D341Med (cell line): ENCODE results near the gene CYREN.
A peak's percentile ranks its signal among the peaks of the same experiment; 100 is the strongest.
"Not testable (repeated sequence)": the region's sequence is repeated elsewhere in the genome, so short reads cannot be mapped to it uniquely, and the experiment has no call there.

Experiments
- DNase-seq: peaks from one replicate; pipeline ENCODE4 v3.0.0; 2012; ENCODE audit warnings: low spot score

Gene CYREN

DNA sequence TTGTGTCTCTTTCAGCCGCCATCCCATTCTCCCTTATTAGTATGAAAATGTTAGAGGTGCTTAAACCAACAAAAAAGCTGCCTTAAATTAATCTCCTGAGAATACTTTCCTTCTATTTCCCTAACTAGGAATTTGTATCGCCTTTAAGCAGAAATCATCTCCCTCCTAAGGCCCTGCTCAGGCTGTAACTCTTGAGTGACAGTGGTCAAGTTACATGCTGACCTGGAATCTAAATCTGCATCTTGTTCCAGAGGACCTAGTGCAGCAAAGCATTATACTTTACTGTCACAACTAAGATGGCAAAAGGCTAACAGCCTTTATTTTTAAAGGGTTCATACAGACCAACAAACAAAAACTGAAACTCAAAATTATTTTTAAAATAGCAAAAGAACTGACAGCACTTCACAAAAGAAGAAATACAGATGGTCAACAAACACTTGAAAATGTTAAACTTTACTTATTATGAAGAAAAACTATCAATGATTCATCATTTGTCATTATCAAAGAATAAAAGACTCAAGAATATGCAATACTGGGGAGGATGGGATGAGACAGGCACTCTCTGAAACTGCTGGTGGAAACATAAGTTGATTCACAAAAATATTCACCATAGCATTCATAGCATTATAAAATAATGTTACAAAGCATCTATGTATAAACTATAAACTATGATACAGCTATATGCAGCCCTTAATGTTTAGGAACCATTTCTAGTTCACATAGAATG lies 11.0 kb downstream of the CYREN start:
- no peak for DNase-seq

DNA sequence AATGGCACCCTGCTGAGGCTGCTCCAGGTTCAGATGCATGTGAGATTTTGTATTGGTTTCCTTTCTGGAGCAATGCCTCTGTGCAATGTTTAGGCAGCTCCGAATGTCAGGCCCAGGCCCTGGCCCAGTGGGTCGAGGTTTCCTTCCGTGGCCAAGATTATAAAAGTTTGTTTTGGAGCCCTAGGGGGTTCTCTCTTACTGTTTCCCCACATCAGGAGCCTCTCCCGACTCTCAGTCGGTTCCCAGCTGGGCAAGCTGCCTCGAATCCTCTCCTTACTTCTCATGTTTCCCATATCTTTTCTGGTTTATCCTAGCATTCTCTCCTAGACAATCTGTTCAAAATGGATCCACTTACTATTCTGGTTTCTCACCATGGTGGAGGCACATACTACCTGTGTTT lies 11.6 kb downstream of the CYREN start:
- DNase-seq, result no peak

DNA sequence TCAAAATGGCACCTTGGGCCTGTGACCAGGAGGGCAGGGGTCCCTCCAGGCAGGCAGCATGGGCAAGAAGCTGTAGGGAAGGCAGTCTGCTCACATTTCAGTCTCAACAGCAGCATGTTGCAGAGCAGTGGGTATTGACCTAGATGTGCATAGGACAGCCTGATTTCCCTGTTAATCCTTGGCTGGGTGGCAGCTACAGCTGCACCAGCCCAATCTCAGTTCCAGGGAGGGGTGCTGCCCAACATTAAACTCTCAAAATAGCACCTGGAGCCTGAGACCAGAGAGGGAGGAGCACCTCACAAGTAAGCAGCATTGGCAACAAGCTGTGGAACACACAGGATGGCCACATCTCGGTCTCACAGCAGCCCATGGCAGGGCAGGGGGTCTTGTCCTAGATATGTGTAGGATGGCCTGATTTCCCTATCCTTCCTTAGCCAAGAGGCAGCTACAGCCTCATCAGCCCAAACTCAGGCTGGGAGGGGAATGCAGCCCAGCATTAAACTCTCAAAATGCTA lies 12.3 kb downstream of the CYREN start:
- no peak for DNase-seq

DNA sequence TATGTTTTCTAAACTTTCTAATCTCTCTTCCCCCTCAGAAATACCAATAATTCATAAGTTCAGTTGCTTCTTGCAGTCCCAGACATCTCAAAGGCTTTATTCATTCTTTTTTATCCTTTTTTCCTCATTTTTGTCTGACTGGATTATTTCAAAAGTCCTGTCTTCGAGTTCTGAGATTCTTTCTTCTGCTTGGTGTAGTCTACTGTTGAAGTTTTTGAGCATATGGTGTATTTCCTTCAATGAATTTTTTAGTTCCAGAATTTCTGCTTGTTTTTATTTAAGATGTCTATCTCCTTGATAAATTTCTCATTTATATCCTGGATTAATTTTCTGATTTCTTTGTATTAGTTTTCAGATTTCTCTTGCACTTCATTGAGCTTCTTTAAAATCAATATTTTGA lies 14.2 kb downstream of the CYREN start:
- no peak for DNase-seq

DNA sequence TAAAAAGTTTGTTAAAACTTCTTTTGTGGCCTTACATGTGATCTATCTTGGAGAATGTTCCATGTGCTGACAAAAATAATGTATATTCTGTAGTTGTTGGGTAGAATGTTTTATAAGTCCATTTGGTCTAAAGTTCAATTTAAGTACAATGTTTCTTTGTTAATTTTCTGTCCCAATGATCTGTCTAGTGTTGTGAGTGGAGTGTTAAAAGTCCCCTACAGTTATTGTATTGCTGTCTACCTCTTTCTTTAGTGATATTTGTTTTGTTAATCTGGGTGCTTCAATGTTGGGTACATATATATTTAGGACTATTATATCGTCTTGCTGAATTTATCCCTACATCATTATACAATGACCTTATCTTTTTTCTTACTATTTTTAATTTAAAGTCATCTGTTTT lies 15.8 kb downstream of the CYREN start:
- DNase-seq, result no peak

DNA sequence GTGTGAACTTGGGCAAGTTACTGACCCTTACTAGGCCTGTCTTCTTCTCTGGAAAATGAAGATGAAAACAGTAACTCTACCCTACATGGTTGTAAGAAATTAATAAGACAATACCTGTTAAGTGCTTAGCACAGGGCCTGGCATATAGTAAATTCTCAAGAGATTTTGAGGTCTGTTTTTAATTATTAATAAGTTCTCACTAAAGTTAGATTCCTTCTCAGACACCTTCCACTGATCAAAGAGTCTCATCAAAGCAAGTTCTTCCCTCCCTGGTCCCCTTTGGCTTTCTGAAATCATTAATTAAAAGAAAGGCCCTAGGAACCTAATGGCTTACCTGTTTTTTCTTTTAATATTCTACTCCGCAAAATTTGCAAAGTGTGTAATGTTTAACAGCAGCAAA lies 18.1 kb downstream of the CYREN start:
- no peak for DNase-seq

DNA sequence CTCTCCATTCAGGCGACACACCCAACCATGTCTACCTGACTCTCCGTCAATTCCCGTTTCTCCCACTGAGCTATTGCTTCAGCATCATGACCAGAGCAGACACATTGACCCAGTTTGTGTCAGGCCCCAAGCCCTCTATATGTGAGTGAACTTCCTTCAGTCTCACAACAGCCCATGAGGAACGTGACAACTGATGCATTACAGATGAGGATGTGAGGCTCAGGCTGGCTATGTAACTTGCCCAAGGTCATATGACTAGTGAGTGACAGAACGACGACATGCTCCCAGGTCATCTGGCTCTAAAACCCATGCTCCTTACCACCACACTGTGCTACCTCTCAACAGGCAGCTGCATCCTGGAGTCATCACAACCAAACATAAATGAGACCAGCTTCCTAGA lies 19.0 kb downstream of the CYREN start:
- no peak for DNase-seq

DNA sequence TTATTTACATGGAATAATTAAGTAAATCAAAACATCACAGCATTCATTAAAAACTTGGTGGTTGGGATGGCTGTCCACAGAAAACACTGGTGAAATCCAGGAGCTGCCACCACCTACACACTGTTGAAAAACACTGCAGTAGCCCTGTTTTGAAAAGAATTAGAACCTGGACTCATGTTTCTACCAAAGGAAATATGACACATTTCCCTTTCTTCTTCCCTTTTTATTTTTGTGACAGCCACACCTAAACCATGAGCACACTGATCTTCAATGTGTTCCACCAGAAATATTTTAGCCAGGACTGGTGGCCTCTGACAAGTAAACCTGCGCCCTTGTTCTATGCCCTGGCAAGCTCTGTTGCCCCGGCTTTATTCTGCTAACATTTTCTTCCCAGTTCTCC lies 19.4 kb downstream of the CYREN start:
- DNase-seq, result no peak

DNA sequence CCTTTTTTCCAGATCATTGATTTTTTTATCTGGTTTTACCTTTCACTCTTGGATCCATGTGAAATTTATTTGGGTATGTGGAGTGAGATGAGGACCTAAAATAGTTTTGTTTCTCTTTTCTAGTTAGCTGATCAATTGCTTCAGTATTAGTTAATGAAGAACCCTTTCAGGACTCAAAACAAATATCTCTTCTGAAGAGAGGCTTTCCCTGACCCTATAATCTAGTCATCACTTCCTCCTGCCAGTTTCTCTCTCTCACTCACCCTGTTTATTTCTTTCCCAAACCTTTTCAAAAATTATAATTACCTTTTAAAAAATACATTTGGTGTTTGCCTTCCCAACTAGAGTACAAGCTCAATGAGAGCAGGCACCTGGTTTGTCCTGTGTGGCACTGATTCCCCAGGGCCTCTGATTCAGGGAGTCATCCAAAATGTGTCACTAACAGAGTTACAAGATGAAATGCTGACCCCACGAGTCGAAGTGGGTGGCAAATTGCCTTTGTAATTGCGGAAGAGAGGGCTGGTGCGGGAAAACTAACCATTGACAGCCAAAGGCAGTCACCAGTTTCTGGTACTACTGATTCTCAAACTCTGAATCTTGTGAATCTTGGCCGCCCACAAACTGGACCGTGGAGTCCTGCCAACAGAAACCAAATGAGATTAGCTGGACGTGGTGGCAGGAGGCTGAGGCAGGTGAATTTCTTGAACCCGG lies 20.3 kb downstream of the CYREN start:
- DNase-seq, result no peak

DNA sequence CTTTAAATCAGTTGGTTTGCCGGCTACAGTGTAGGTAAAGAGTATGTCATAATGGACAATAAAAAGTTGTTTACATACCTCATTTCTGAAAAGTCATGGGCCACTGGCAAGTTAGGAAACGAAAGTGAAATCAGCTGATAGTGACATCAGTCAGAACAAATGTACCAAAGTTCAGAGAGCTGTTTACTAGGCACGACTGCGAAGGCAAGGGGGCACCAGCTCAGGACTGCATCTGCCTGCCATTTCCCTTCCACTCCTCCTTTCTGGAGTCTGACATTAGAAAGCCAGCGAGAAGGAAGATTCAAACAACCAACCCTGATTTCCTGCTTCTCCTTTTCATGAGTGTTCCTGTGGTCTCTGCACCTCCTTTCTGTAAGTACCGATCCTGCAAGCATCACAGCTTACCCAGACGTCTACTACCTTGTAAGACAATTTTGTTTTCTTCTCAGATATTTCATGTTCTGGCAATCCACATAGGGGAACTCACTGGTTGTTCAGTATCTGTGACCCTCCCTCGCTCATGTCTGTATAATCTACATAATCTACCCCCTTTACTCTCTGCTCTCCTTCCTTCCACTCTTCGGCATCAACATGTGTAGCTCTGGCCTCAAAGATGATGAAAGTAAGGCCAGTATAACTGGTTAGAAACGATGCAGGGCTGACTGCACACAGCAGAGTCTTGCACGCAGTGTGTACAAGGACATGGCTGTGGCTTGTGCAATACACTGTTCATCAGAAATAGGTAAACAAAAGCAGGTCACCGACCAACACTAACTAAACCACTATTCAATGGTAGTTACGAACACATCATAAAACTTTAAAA lies 22.4 kb downstream of the CYREN start, which contains the start of gene TMEM140:
Gene TMEM140, plus strand, starts transcription at position 174 of the 823 bp plus-strand sequence. CDS start 16,370 bp downstream, outside the sequence.
- no peak for DNase-seq

DNA sequence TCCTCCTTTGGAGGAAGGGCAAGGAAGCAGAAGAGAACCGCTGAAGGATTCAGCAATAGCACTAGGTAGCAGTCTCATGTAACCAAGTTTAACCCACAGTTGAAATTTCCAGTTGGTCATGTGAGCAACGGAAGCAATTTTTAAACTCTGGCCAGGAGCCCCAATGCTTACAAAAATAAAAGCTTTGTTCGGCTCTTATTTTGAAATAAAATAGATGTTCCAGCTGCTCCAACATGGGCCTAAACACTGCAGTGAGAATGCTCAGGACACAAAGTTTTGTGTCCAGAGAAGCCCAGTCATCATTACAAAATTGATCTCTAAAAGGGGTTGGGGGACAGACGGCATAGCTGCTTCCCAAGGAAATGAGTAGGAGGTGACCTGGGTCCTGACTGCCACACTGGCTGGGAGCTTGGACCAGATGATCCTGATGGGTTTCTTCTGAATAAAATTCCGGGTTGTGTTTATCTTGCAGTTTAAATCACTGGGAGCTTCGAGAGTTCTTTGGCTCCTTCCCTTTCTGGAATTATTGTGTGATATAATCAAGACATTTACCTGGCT lies 23.1 kb downstream of the CYREN start:
- no peak for DNase-seq

DNA sequence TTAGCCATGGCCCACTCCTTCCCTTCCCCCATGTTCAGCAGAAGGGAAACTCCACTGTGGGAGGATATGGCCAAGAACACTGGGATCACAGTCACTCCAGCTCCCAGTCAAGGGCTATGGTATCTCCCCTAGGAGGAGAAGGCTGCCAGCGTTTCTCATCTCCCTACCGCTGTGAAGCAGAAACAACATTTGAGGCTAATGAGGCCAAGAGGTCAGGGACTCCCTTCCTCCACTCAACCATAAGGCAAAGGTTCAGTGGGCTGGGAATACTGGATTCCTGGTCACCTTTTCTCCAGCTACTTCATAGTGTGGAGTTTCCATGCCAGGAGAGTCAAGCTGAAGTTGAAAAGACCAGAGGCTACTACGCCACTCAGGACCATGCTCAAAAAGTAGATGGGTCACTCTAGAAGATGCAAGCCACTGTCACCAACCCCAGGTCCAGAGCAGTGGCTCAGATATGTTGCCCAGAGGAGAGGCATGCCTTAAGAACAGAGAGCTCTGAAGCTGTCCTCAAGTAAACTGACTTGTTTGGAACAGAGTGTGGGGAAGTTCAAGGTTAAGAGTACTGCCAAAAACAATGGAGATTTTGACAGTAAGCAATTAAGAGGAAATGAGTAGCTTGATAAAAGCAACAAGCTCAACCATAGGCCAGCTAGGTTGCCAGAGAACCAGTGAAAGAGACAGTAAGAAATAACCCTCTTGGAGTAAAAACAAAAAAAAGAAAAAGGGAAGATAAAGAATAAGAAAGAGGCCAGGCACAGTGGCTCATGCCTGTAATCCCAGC lies 26.4 kb downstream of the CYREN start:
- DNase-seq, result no peak

DNA sequence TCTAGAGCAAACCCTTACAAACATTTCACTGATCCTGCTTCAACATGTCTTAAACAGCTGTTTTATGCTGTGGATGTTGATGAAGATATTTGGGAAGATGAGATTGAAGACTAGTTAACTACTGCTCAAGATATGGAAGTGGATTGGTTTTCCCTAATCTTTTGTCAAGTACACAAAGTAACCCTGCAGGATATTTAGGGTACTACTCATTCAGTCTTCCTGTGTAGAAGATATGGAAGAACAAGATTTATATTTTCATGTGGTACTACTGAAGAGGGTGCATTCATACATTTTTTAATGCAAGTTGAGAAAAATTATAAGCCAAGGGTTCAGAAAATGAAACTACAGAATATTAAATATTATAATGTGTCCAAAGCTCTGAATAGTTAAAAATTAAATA lies 40.9 kb downstream of the CYREN start:
- DNase-seq, result no peak

DNA sequence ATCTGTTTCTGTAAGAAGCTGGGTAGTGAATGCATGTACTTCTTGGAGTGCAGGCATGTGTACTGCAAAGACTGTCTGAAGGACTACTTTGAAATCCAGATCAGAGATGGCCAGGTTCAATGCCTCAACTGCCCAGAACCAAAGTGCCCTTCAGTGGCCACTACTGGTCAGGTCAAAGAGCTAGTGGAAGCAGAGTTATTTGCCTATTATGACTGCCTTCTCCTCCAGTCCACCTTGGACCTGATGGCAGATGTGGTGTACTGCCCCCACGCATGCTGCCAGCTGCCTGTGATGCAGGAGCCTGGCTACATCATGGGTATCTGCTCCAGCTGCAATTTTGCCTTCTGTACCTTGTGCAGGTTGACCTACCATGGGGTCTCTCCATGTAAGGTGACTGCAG lies 41.6 kb downstream of the CYREN start:
- no peak for DNase-seq

DNA sequence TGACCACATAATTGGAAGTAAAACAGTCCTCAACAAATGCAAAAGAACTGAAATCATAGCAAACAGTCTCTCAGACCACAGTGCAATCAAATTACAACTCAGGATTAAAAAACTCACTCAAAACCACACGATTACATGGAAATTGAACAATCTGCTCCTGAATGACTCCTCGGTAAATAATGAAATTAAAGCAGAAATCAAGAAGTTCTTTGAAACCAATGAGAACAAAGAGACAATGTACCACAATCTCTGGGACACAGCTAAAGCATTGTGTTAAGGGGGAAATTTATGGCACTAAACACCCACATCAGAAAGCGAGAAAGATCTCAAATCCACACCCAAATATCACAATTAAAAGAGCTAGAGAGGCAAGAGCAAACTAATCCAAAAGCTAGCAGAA lies 45.9 kb downstream of the CYREN start:
- not testable (repeated sequence) for DNase-seq

DNA sequence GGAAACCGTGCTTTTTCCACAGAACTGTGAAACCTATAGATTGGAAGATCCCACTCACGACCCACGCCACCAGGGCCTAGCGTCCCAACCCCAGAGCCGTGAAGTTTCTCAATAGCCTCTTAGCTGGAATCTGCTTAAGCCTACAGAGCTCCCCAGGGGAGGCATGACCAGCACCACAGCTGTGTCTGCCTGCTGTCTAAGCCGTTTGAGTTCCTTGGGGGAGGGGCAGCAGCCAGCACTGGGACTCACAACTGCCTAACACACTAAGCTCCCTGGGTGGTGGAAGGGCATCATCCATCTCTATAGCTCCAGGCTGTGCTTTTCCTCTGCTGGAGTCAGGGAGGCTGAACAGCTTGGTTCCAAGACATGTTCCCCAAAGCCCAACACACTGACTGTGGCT lies 48.6 kb downstream of the CYREN start:
- peak; percentile 61 for DNase-seq

DNA sequence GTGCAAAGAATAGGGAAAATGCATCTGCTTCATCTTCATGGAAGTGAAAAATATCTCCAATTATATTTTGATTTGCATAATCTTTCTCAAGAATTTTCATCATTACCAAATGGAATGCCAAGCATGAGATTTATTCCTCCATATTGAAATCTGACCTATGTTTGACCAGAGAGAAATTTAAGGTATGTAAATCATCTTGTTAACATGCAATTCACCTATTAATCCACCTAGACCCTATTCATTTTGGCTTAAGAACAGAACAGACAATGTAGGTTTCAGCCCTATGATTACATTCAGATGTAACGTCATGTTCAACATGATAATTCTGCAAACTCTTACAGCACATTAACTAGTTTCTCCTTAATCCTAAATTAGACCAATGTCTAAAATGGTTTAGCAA lies 53.4 kb downstream of the CYREN start:
- DNase-seq, result no peak
